GM12864 (cell line): ENCODE results near the gene WIF1.

ENCODE experiments used
- DNase-seq: peaks from one replicate; pipeline ENCODE4 v3.0.0-alpha.2; 2011; ENCODE audit warnings: low read depth
- H3K4me3 ChIP-seq: 2 replicates; pipeline ENCODE4 v1.5.1; 2011; ENCODE audit warnings: mild to moderate bottlenecking, low read depth, low read length, control low read depth
- CTCF ChIP-seq: IDR thresholded peaks from 2 replicates; pipeline ENCODE4 v1.5.1; 2011; ENCODE audit warnings: low read depth, mild to moderate bottlenecking, moderate library complexity, low read length, control low read depth, inconsistent platforms; ENCODE audit errors: missing control alignments

WIF1 gene

GRCh38 chr12:65121049-65121955 is at the start of gene WIF1:
Gene WIF1, minus strand, starts transcription at chr12:65121305. Its CDS starts 114 bp downstream, at chr12:65121191.
- DNase-seq, result no peak
- TF ChIP-seq CTCF, result peak; percentile 66
- H3K4me3 ChIP-seq, result peak within 1 kb of the TSS; percentile 4

GRCh38 chr12:65170209-65170881 is 49.2 kb upstream of the WIF1 start:
- no peak for TF ChIP-seq CTCF
- H3K4me3 ChIP-seq, result peak overlapping the region; percentile 85
- DNase-seq, result no peak

GRCh38 chr12:65169320-65170208 is 48.5 kb upstream of the WIF1 start, which contains the start of gene LEMD3:
Gene LEMD3, plus strand, starts transcription at chr12:65169583. Its CDS starts 14 bp downstream, at chr12:65169597.
- TF ChIP-seq CTCF, result no peak

GRCh38 chr12:65168681-65169319 is 47.7 kb upstream of the WIF1 start:
- peak overlapping the region; percentile 85 for H3K4me3 ChIP-seq
- DNase-seq, result no peak
- no peak for TF ChIP-seq CTCF

More at GRCh38 chr12:65169320-65170208, 48.5 kb upstream of the WIF1 start, which contains the start of gene LEMD3:
- H3K4me3 ChIP-seq, result peak within 1 kb of the TSS; percentile 85
- DNase-seq, result peak; percentile 85

GRCh38 chr12:65164774-65165173 is 43.7 kb upstream of the WIF1 start:
- no peak for DNase-seq
- no peak for TF ChIP-seq CTCF
- H3K4me3 ChIP-seq, result no peak overlapping the region

- no peak for DNase-seq
- TF ChIP-seq CTCF, result no peak
- no peak overlapping the region for H3K4me3 ChIP-seq
These were observed 43.1 kb upstream of the WIF1 start for GRCh38 chr12:65164244-65164643.
